Vagina (tissue), 2 donors: ENCODE measurements around the gene SLC37A1.

Experiments
- CTCF ChIP-seq, 3 experiments: fragments of 450-650 bp in 2 of 3; fragments of 200-600 bp in 1 of 3; sonication (generic) in 1 of 3; IDR thresholded peaks; one replicate each; pipeline ENCODE4 v1.5.1; 2017 to 2019; ENCODE audit warnings: antibody characterized with exemption in 3 of 3, mild to moderate bottlenecking in 2 of 3, moderate library complexity in 2 of 3
- POLR2A ChIP-seq, 2 donors: fragments of 450-650 bp; IDR thresholded peaks; one replicate each; pipeline ENCODE4 v1.6.1; 2017; ENCODE audit warnings: antibody characterized with exemption in 2 of 2, mild to moderate bottlenecking in 2 of 2, moderate library complexity in 2 of 2
- POLR2AphosphoS5 ChIP-seq, 2 donors: sonication (generic); formaldehyde crosslinking; IDR thresholded peaks; one replicate each; pipeline ENCODE4 v1.9.0; 2017; ENCODE audit warnings: antibody characterized with exemption in 2 of 2, mild to moderate bottlenecking in 2 of 2, low read depth in 1 of 2; ENCODE audit not compliant: insufficient read depth in 1 of 2

- TF ChIP-seq POLR2AphosphoS5 (IDR thresholded peaks at IDR 0.05; ENCODE audit: insufficient read depth in 1 of 2, low read depth in 1 of 2) (no peak), CTCF (IDR thresholded peaks at IDR 0.05) (no peak), POLR2A (IDR thresholded peaks at IDR 0.05) (no peak)
These were observed 112.5 kb downstream of the SLC37A1 start for GRCh38 chr21:42626171-42626570.
